Right lobe of liver (tissue), 6 donors: ENCODE data around the gene PCCA. TPM values are rescaled to one million over a fixed set of nuclear protein-coding genes. Genes with fewer than 3 reads are reported as not detected.

Experiments
- ATAC-seq, 4 donors: fragments of 200-7000 bp; cut with Tn5 transposase; one replicate each; pipeline ENCODE4 v1.9.1; 2020; ENCODE audit warnings: mild to moderate bottlenecking in 4 of 4, moderate library complexity in 4 of 4
- DNase-seq, 3 donors: peaks; one replicate each; pipeline ENCODE4 v3.0.0-alpha.2; 2020
- H3K27ac ChIP-seq, 3 donors: fragments of 200-600 bp; one replicate each; pipeline ENCODE4 v1.8.0; 2022
- H3K27me3 ChIP-seq, 2 donors: fragments of 200-600 bp; one replicate each; pipeline ENCODE4 v1.8.0; 2022
- H3K36me3 ChIP-seq, 4 donors: fragments of 200-600 bp; sonication (generic) in 1 of 4; one replicate each; pipeline versions ENCODE4 v1.5.1 to v1.8.0; 2017 to 2022; ENCODE audit warnings: control low read depth in 1 of 4
- H3K4me1 ChIP-seq, 4 donors: fragments of 200-600 bp; sonication (generic) in 1 of 4; one replicate each; pipeline versions ENCODE4 v1.5.1 to v1.8.0; 2017 to 2022; ENCODE audit warnings: control low read depth in 1 of 4
- H3K4me3 ChIP-seq, 3 donors: fragments of 200-600 bp; one replicate each; pipeline ENCODE4 v1.8.0; 2022
- H3K9me3 ChIP-seq, 4 donors: fragments of 200-600 bp; sonication (generic) in 1 of 4; one replicate each; pipeline versions ENCODE4 v1.5.1 to v1.8.0; 2017 to 2022; ENCODE audit warnings: control low read depth in 1 of 4
- POLR2A ChIP-seq: fragments of 450-650 bp; IDR thresholded peaks from one replicate; pipeline ENCODE4 v1.6.1; 2017; ENCODE audit warnings: antibody characterized with exemption, mild to moderate bottlenecking
- WGBS: methylation state at CpG from one replicate; pipeline ENCODE4 v1.1.6; 2018; ENCODE audit warnings: low coverage, low lambda C conversion rate; ENCODE audit not compliant: insufficient coverage; ENCODE audit errors: missing lambda C conversion rate; 5-methylcytosine and 5-hydroxymethylcytosine counted together
- intact Hi-C, 2 donors: fragments of 100-400 bp; cut with DNase I; formaldehyde crosslinking; loops; one replicate each; pipeline versions ENCODE4 v1.11.2 to v1.14.1; 2022
- total RNA-seq, 6 experiments: library from RNA; depleted of rRNA in 2 of 6; stranded (reverse); fragments of >200 nt in 2 of 6; fragmentation: NEBNext Ultra II Directional in 3 of 6; extraction: Animal tissue kit (Norgen Biotek cat#: 25700) in 3 of 6; gene quantifications; one replicate each; pipeline versions ENCODE4 v1.1.0 to v1.2.4, GENCODE V29; 2016 to 2023
- TF ChIP-seq, protein P1 (sequence below), 4 donors: fragments of 200-600 bp in 3 of 4; fragments of 450-650 bp in 1 of 4; IDR thresholded peaks; one replicate each; pipeline versions ENCODE4 v1.5.1 to v1.8.0; 2016 to 2022; ENCODE audit warnings: antibody characterized with exemption in 4 of 4, mild to moderate bottlenecking in 2 of 4
- donor health status: DM: no; HTN: yes; CAD: no.
- donor health status: DM: no; HTN: no; CAD: no.
- donor health status: DM: no; HTN: no; CAD: no.
- donor health status: DM: no; HTN: yes; CAD: no.
- donor health status: DM: no; HTN: yes; CAD: no.

PCCA gene
- total RNA-seq, 6 experiments from 2014 or later, result 58.2 to 161 (median 85.2) TPM

DNA sequence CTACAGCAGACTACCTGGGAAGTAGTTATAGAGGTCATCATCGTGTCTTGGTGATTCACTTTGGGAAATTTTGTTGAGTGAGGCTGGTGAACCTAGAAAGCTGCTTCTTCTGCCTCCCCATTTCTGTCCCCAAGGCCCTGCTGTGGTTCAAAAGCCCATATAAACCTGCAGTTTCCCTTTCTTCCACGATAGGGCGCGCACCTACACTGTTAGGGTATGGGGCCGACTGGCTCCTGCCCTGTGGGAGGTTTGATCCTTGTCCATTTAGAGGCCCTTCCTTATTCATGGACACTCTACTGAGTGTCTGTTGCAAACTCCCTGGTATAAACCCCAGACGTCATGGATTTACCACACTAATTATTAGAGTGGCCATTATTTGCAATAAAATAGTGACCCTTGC is 307.9 kb downstream of the PCCA start:
- 90% methylated on average over 6 of the region's 6 CpGs for WGBS
- Histone ChIP-seq H3K4me3 (no peak overlapping the region), H3K27me3 (no peaks in the 10 kb centered on the region), H3K4me1 (peaks cover 0 to 14% (median 0%) of the 10 kb centered on the region in 4 donors), H3K9me3 (no peaks in the 10 kb centered on the region), H3K27ac (no peak overlapping the region), H3K36me3 (no peaks in the 10 kb centered on the region)
- TF ChIP-seq POLR2A, result no peak
- TF ChIP-seq, protein P1, sequence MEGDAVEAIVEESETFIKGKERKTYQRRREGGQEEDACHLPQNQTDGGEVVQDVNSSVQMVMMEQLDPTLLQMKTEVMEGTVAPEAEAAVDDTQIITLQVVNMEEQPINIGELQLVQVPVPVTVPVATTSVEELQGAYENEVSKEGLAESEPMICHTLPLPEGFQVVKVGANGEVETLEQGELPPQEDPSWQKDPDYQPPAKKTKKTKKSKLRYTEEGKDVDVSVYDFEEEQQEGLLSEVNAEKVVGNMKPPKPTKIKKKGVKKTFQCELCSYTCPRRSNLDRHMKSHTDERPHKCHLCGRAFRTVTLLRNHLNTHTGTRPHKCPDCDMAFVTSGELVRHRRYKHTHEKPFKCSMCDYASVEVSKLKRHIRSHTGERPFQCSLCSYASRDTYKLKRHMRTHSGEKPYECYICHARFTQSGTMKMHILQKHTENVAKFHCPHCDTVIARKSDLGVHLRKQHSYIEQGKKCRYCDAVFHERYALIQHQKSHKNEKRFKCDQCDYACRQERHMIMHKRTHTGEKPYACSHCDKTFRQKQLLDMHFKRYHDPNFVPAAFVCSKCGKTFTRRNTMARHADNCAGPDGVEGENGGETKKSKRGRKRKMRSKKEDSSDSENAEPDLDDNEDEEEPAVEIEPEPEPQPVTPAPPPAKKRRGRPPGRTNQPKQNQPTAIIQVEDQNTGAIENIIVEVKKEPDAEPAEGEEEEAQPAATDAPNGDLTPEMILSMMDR (IDR thresholded peaks at IDR 0.05), result no peak
- DNase-seq (no peak), ATAC-seq (no peak)
- intact Hi-C loops, result no loop called here

DNA sequence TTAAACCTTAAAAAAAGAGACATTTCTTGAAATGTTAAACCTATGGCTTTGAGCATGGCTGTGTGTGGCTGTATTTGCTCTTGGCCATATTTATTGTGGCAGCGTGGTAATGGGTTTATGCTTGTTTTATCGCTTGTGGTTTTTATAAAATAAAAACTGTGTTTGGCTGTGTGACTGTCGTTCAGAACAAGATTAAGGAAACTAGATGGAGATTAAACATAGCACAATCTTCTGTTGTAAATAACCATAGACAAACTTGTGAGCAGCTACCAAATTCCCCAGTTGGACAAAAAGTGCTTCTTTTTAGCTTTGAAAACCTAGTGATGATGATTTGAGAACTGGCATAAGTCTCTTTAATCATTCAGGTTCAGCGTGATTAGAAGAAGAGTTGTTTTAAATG is 308.7 kb downstream of the PCCA start:
- Histone ChIP-seq H3K27me3 (no peaks in the 10 kb centered on the region), H3K36me3 (no peaks in the 10 kb centered on the region), H3K27ac (no peak overlapping the region), H3K4me3 (no peak overlapping the region), H3K9me3 (no peaks in the 10 kb centered on the region), H3K4me1 (peaks cover 0 to 14% (median 0%) of the 10 kb centered on the region in 4 donors)
- TF ChIP-seq, protein P1 (IDR thresholded peaks at IDR 0.05), result no peak
- TF ChIP-seq POLR2A, result no peak
- intact Hi-C loops, result no loop called here
- no peak for ATAC-seq
- 98% methylated on average over 4 of the region's 4 CpGs for WGBS
- DNase-seq, result no peak

DNA sequence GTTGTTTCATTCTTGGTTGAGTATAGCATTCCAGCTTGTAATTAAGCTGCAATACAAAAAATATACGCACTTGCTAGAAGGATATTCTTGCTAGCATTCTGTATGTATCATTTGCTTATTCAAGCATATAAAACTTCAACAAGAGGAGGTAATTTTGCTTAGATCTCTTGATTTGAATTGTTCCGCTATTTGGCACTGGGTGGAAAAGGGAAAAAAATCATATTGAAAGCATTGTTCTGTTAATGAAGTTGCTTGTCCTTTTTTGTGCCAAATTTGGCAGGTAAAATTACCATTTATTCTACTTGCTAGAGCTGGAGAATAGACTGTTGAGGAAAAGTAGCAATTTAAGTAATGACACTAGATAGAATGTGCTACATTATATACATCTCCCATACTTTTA is 309.5 kb downstream of the PCCA start:
- DNase-seq (no peak), ATAC-seq (no peak)
- Histone ChIP-seq H3K4me3 (no peak overlapping the region), H3K4me1 (peaks cover 0 to 14% (median 0%) of the 10 kb centered on the region in 4 donors), H3K27me3 (no peaks in the 10 kb centered on the region), H3K9me3 (no peaks in the 10 kb centered on the region), H3K27ac (no peak overlapping the region), H3K36me3 (no peaks in the 10 kb centered on the region)
- intact Hi-C loops, result no loop called here
- TF ChIP-seq, protein P1 (IDR thresholded peaks at IDR 0.05), result no peak
- TF ChIP-seq POLR2A, result no peak
- 94% methylated on average over 2 of the region's 2 CpGs for WGBS

DNA sequence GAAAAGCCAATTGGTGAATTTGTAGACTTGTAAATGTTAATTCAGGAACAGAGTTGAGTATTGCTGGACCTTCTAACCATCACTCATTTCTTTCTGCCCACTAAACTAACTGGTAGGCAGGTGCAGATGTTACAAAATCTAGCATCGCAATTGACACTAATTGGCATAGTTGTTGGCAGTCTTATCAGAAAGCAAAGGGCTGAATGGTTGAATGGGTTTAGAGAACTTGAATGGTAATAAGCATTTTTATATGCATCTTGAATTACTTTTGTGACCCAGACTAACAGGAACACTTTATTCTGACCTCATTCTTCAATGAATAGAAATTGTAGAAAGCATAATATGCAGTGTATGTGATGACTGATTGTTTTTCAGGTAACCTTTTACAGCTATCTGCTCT is 310.6 kb downstream of the PCCA start:
- TF ChIP-seq POLR2A, result no peak
- TF ChIP-seq, protein P1 (IDR thresholded peaks at IDR 0.05), result no peak
- ATAC-seq (no peak), DNase-seq (no peak)
- Histone ChIP-seq H3K27ac (no peak overlapping the region), H3K4me1 (peaks cover 0 to 14% (median 0%) of the 10 kb centered on the region in 4 donors), H3K4me3 (no peak overlapping the region), H3K9me3 (no peaks in the 10 kb centered on the region), H3K36me3 (no peaks in the 10 kb centered on the region), H3K27me3 (no peaks in the 10 kb centered on the region)
- 50% methylated on average over 1 of the region's 1 CpG for WGBS
- intact Hi-C loops, result no loop called here

DNA sequence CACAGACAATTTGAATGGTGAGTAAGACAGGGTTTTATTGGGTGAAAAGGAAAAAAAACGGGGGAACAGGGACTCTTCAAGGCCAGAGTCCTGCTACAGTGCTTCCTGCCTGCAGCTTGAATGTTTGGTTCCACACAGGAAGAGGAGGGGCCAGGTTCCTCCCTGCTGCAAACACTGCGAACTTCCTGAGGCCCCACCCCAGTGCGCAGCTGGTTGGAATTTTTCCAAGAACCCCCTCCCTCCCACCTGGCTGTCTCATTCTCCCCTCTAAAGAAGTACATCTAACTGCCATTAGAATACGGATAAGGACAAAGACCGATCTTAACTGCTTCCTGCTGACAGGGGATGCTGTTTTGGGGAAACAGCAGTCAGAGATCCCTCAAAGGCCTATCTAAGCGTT is 314.8 kb downstream of the PCCA start:
- DNase-seq (no peak), ATAC-seq (no peak)
- Histone ChIP-seq H3K27ac (no peak overlapping the region), H3K36me3 (no peaks in the 10 kb centered on the region), H3K4me3 (no peak overlapping the region), H3K4me1 (no peaks in the 10 kb centered on the region), H3K27me3 (no peaks in the 10 kb centered on the region), H3K9me3 (peaks cover 0 to 12% (median 5%) of the 10 kb centered on the region in 4 donors)
- WGBS, result 83% methylated on average over 3 of the region's 6 CpGs
- no peak for TF ChIP-seq POLR2A
- TF ChIP-seq, protein P1 (IDR thresholded peaks at IDR 0.05), result no peak
- intact Hi-C loops, result no loop called here
